GM12865 (cell line): ENCODE data around the gene UBE2U.

Source experiments
- DNase-seq: peaks from one replicate; pipeline ENCODE4 v3.0.0; 2010; ENCODE audit warnings: low read depth
- H3K4me3 ChIP-seq: 2 replicates; pipeline ENCODE4 v1.5.1; 2011; ENCODE audit warnings: mild to moderate bottlenecking, low read depth, low read length, control low read depth
- TF ChIP-seq, protein P1 (sequence below): IDR thresholded peaks from 2 replicates; pipeline ENCODE4 v1.5.1; 2011; ENCODE audit warnings: low read length, control low read depth, low read depth, inconsistent platforms; ENCODE audit not compliant: insufficient read depth; ENCODE audit errors: missing control alignments

Gene UBE2U

DNA sequence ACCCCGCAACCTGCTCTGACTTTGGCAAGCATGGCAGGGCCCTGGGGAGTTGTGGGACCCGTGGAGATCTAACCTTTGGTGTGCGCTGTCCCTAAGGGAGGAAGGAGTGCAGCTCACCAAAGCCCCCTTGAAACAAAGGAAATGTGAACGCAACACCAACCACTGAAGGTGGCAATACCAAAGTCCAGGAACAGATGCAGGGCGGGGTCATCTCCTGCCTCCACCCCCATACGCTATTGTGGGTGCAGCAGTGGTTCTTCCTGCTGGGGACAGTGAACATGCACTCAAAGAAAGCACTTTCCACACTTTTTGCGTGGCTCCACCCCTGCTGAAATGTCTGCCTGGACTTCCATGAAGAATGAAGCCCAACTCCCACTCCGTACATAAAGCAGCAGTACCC is 93.0 kb downstream of the UBE2U start:
- TF ChIP-seq, protein P1, sequence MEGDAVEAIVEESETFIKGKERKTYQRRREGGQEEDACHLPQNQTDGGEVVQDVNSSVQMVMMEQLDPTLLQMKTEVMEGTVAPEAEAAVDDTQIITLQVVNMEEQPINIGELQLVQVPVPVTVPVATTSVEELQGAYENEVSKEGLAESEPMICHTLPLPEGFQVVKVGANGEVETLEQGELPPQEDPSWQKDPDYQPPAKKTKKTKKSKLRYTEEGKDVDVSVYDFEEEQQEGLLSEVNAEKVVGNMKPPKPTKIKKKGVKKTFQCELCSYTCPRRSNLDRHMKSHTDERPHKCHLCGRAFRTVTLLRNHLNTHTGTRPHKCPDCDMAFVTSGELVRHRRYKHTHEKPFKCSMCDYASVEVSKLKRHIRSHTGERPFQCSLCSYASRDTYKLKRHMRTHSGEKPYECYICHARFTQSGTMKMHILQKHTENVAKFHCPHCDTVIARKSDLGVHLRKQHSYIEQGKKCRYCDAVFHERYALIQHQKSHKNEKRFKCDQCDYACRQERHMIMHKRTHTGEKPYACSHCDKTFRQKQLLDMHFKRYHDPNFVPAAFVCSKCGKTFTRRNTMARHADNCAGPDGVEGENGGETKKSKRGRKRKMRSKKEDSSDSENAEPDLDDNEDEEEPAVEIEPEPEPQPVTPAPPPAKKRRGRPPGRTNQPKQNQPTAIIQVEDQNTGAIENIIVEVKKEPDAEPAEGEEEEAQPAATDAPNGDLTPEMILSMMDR, result no peak
- DNase-seq, result no peak
- H3K4me3 ChIP-seq, result no peak overlapping the region

DNA sequence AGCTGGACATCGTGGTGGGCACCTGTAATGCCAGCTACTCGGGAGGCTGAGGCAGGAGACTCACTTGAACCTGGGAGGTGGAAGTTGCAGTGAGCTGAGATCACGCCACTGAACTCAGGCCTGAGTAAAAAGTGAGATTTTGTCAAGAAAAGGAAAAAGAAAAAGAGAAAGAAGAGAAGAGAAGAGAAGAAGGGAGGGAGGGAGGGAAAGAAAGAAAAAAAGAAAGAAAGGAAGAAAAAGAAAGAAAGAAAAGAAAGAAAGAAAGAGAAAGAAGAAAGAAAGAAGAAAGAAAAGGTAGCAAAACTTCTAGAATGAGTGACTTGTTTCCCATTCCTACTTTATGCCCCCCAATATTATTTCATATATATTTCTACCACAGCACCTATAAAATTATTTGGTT is 98.8 kb downstream of the UBE2U start:
- DNase-seq, result no peak
- TF ChIP-seq, protein P1, result no peak
- H3K4me3 ChIP-seq, result no peak overlapping the region

DNA sequence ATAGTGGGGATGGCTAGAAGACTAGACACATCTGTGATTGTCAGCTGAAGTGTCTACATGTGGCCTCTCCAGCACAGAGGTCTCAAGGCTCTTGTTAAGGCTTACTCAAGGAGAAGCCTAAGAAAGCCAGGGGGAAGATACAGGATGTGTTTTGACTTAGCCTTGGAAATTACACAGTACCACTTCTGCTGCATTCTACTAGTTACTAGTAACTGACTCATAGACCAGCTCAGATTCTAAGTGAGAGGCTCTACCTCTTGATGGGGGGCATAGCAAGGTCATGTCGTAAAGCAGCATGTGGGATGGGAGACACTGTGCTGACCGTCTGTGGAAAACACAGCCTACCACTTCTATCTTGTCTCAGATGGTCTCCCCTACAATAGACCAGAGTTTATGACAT is 99.5 kb downstream of the UBE2U start:
- H3K4me3 ChIP-seq, result no peak overlapping the region
- TF ChIP-seq, protein P1, result no peak
- no peak for DNase-seq

DNA sequence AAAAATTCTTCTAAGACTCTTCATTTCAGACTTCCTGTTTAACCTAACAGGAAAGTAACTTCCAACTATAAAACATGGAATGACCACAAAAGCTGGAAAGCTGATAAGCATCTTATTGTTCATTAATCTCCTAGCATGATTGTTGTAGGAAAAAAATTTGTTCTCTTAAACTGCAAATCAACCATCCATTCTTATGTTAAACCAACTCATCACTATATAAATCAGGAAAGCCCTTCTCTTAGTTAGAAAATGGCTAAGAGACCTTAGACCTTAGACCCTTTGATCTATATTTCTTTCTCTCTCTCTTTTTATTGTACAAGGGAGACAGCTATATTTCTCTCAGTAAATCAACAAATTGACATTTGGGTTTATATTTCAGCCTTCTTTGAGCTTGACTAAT is 101.4 kb downstream of the UBE2U start:
- no peak for DNase-seq
- TF ChIP-seq, protein P1, result no peak
- no peak overlapping the region for H3K4me3 ChIP-seq

DNA sequence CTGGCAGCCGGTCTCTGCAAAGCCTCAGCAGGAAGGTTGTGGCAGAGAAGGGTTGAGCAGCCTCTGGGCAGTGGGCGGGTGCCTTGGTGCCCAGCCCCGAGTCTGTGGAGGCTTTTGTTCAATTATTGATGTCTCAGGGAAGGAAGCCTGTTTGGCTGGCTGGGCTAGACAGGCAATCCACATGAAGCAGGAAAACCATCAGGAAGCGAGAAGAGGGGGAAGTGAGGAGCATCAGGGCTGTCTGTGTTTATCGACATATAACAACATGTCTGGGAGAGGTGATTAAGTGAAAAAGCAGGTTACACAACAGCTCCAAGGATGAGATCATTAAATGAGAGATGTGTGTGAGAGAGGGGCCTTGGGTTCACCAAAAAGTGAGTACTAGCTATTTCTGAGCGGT is 105.4 kb downstream of the UBE2U start:
- TF ChIP-seq, protein P1, result no peak
- DNase-seq, result no peak
- no peak overlapping the region for H3K4me3 ChIP-seq

DNA sequence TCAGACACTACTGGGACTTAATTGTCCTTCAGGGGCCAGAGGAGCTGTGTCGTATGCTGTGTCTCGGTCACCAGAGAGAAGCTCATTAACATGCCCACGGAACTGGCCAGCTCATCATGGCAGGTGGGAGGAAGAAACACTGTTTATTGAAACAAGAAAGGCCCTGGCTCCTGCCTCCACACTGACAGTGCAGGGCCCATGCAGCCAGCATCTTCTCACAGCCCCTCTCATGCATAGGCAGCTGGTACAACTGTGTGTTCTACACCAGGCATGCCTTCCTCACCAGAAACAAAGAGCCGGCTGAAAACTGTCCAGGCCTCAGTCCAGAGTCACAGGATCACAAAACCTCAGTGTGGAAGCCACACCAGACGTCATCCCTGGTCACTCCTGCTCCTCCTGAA is 106.0 kb downstream of the UBE2U start:
- no peak for DNase-seq
- H3K4me3 ChIP-seq, result no peak overlapping the region
- TF ChIP-seq, protein P1, result no peak

DNA sequence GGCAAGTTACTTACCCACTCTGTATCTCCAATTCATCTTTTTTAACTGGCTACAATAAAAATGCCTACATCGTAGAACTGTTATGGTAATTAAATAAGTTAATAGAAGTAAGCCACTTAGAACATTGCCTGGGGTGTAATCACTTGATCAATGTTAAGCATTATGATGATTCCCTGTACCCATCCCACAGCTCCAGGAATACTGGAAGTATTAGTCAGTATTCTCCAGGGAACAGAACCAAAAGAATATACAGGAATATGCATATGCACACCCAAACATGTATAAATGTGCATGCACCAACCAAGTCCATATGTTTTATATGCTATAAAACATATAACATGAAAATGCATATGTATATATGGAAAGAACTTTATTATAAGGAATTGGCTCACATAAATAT is 107.3 kb downstream of the UBE2U start:
- H3K4me3 ChIP-seq, result no peak overlapping the region
- no peak for DNase-seq
- TF ChIP-seq, protein P1, result no peak
